Measurements from ENCODE around the gene GOLGA1.
A peak's percentile ranks its signal among the peaks of the same experiment; 100 is the strongest.

GOLGA1 gene

GRCh38 chr9:124835026-124835557, 105.8 kb downstream of the GOLGA1 start:
- no peak for TF ChIP-seq CTCF (IDR thresholded peaks at IDR 0.05; ENCODE audit: low read length, missing control alignments)
- no peak overlapping the region for H3K4me3 ChIP-seq (replicated peaks; ENCODE audit: low read depth, low read length)
- DNase-seq (ENCODE audit: low read depth), result peak; percentile 94

GRCh38 chr9:124834591-124834990, 106.3 kb downstream of the GOLGA1 start:
- H3K4me3 ChIP-seq (replicated peaks; ENCODE audit: low read depth, low read length), result no peak overlapping the region
- peak; percentile 27 for DNase-seq (ENCODE audit: low read depth)
- TF ChIP-seq CTCF (IDR thresholded peaks at IDR 0.05; ENCODE audit: low read length, missing control alignments), result no peak

GRCh38 chr9:124831642-124832364, 109.1 kb downstream of the GOLGA1 start:
- no peak for DNase-seq (ENCODE audit: low read depth)
- no peak overlapping the region for H3K4me3 ChIP-seq (replicated peaks; ENCODE audit: low read depth, low read length)

GRCh38 chr9:124830593-124830992, 110.3 kb downstream of the GOLGA1 start:
- H3K4me3 ChIP-seq (replicated peaks; ENCODE audit: low read depth, low read length), result no peak overlapping the region
- no peak for TF ChIP-seq CTCF (IDR thresholded peaks at IDR 0.05; ENCODE audit: low read length, missing control alignments)
- DNase-seq (ENCODE audit: low read depth), result no peak

More at GRCh38 chr9:124831642-124832364, 109.1 kb downstream of the GOLGA1 start:
- no peak for TF ChIP-seq CTCF (IDR thresholded peaks at IDR 0.05; ENCODE audit: low read length, missing control alignments)

GRCh38 chr9:124829334-124829669, 111.6 kb downstream of the GOLGA1 start:
- H3K4me3 ChIP-seq (replicated peaks; ENCODE audit: low read depth, low read length), result no peak overlapping the region
- no peak for TF ChIP-seq CTCF (IDR thresholded peaks at IDR 0.05; ENCODE audit: low read length, missing control alignments)
- no peak for DNase-seq (ENCODE audit: low read depth)

GRCh38 chr9:124828489-124829333, 112.2 kb downstream of the GOLGA1 start:
- no peak for DNase-seq (ENCODE audit: low read depth)
- no peak overlapping the region for H3K4me3 ChIP-seq (replicated peaks; ENCODE audit: low read depth, low read length)
- no peak for TF ChIP-seq CTCF (IDR thresholded peaks at IDR 0.05; ENCODE audit: low read length, missing control alignments)

Data from fibroblast of pulmonary artery (primary cell).